HCT116 (cell line): Measurements from ENCODE around the gene ELOVL5. TPM values are rescaled to one million over a fixed set of nuclear protein-coding genes. Genes with fewer than 3 reads are reported as not detected.

Experiments used
- ATAC-seq: fragments of 200-7000 bp; cut with Tn5 transposase; 2 replicates; pipeline ENCODE4 v1.9.1; 2020; ENCODE audit warnings: mild to moderate bottlenecking, moderate library complexity
- BruUV-seq: library from RNA; stranded (reverse); fragments of 400-500 nt; replicated peaks from 2 replicates; lab custom pipeline; 2021; lab: Mats Ljungman, UMichigan
- CTCF ChIA-PET: fragments of 300-600 bp; sonication (Branson Sonifier 250); formaldehyde crosslinking; loops from one replicate; lab custom pipeline; 2021; ENCODE audit warnings: antibody characterized with exemption; lab: Charles Lee
- POLR2A ChIA-PET: fragments of 300-600, 350-600 bp; sonication (Branson Sonifier 250); formaldehyde crosslinking; loops from one replicate; lab custom pipeline; 2021; ENCODE audit warnings: antibody characterized with exemption; lab: Charles Lee
- RAD21 ChIA-PET, 2 experiments: fragments of 300-600 bp; sonication (Branson Sonifier 250); formaldehyde crosslinking; loops; one replicate each; lab custom pipeline; 2023; ENCODE audit warnings: low total read pairs in 2 of 2; ENCODE audit not compliant: uncharacterized antibody in 2 of 2, unreplicated experiment in 2 of 2, low non-redundant PET in 1 of 2; lab: Charles Lee
- DNase-seq: peaks from one replicate; pipeline ENCODE4 v3.0.0-alpha.2; 2010; ENCODE audit warnings: low read depth, low spot score
- H2AFZ ChIP-seq: fragments of 200-600 bp; shearing (Covaris generic), sonication (generic); 2 replicates; pipeline ENCODE4 v1.6.1; 2017; ENCODE audit warnings: low read depth, mixed run types, mixed read lengths, antibody characterized with exemption, low read length; ENCODE audit not compliant: poor library complexity, severe bottlenecking
- H3K27ac ChIP-seq: 2 replicates; pipeline ENCODE4 v1.5.1; 2012; ENCODE audit warnings: low read depth, low read length
- H3K27me3 ChIP-seq: fragments of 200-600 bp; sonication (generic); 2 replicates; pipeline ENCODE4 v1.6.1; 2016; ENCODE audit warnings: mixed run types, low read length, mixed read lengths; ENCODE audit not compliant: insufficient read depth
- H3K36me3 ChIP-seq, 2 experiments: fragments of 200-500 bp in 1 of 2; fragments of 200-600 bp in 1 of 2; sonication (Bioruptor generic) in 1 of 2; sonication (generic) in 1 of 2; 2 replicates each; pipeline versions ENCODE4 v1.5.1 to v1.6.1; 2014 to 2016; ENCODE audit warnings: low read length in 2 of 2, inconsistent platforms in 1 of 2, mixed read lengths in 1 of 2, mixed run types in 1 of 2; ENCODE audit not compliant: insufficient read depth in 2 of 2, control insufficient read depth in 1 of 2
- H3K4me1 ChIP-seq, 2 experiments: fragments of 200-600 bp in 1 of 2; sonication (generic) in 1 of 2; 2 replicates each; pipeline versions ENCODE4 v1.5.1 to v1.6.1; 2012 to 2017; ENCODE audit warnings: low read length in 2 of 2, inconsistent platforms in 1 of 2, mild to moderate bottlenecking in 1 of 2, mixed read lengths in 1 of 2, mixed run types in 1 of 2, moderate library complexity in 1 of 2; ENCODE audit not compliant: insufficient read depth in 2 of 2, control insufficient read depth in 1 of 2
- H3K4me2 ChIP-seq: fragments of 200-600 bp; sonication (generic); 2 replicates; pipeline ENCODE4 v1.6.1; 2017; ENCODE audit warnings: mixed run types, low read length, mixed read lengths
- H3K4me3 ChIP-seq, 2 experiments: fragments of 200-600 bp in 1 of 2; sonication (generic) in 1 of 2; replicated peaks in 1 of 2; 2 replicates each; pipeline ENCODE4 v1.5.1; 2011 to 2016; ENCODE audit warnings: low read length in 2 of 2, control low read depth in 1 of 2, low read depth in 1 of 2, mild to moderate bottlenecking in 1 of 2, mixed read lengths in 1 of 2, mixed run types in 1 of 2
- H3K79me2 ChIP-seq: fragments of 200-600 bp; sonication (generic); 2 replicates; pipeline ENCODE4 v1.6.1; 2017; ENCODE audit warnings: mild to moderate bottlenecking, mixed run types, low read length, moderate library complexity, mixed read lengths; ENCODE audit not compliant: insufficient read depth
- H3K9ac ChIP-seq: fragments of 200-600 bp; sonication (generic); 2 replicates; pipeline ENCODE4 v1.6.1; 2016; ENCODE audit warnings: low read length, mixed read lengths
- H3K9me2 ChIP-seq: fragments of 200-600 bp; sonication (generic), shearing (Covaris generic); 2 replicates; pipeline ENCODE4 v1.6.1; 2017; ENCODE audit warnings: mixed run types, mild to moderate bottlenecking, moderate library complexity; ENCODE audit not compliant: insufficient read depth
- H3K9me3 ChIP-seq, 2 experiments: fragments of 200-500 bp in 1 of 2; fragments of 200-600 bp in 1 of 2; sonication (Bioruptor generic) in 1 of 2; sonication (generic) in 1 of 2; 2 replicates each; pipeline ENCODE4 v1.6.1; 2014 to 2017; ENCODE audit warnings: low read length in 2 of 2, mixed read lengths in 2 of 2, inconsistent platforms in 1 of 2, low read depth in 1 of 2, mild to moderate bottlenecking in 1 of 2, mixed run types in 1 of 2, moderate library complexity in 1 of 2; ENCODE audit not compliant: control insufficient read depth in 1 of 2, insufficient read depth in 1 of 2
- H4K20me1 ChIP-seq: fragments of 200-600 bp; sonication (generic), shearing (Covaris generic); 2 replicates; pipeline ENCODE4 v1.6.1; 2017; ENCODE audit warnings: mixed run types, mild to moderate bottlenecking, moderate library complexity; ENCODE audit not compliant: insufficient read depth
- ATF3 ChIP-seq: IDR thresholded peaks from 2 replicates; pipeline ENCODE4 v1.6.1; 2012
- CEBPB ChIP-seq: IDR thresholded peaks from 2 replicates; pipeline ENCODE4 v1.6.1; 2012; ENCODE audit warnings: low read depth
- EGR1 ChIP-seq: IDR thresholded peaks from 2 replicates; pipeline ENCODE4 v1.6.1; 2012; ENCODE audit warnings: low read depth
- ELF1 ChIP-seq: IDR thresholded peaks from 2 replicates; pipeline ENCODE4 v1.6.1; 2012; ENCODE audit warnings: low read depth, borderline replicate concordance
- EZH2phosphoT487 ChIP-seq: fragments of 200-600 bp; IDR thresholded peaks from 2 replicates; pipeline ENCODE4 v1.6.1; 2018; ENCODE audit warnings: antibody characterized with exemption, borderline replicate concordance
- JUND ChIP-seq: IDR thresholded peaks from 2 replicates; pipeline ENCODE4 v1.6.1; 2012
- POLR2AphosphoS5 ChIP-seq: IDR thresholded peaks from 2 replicates; pipeline ENCODE4 v1.6.1; 2011; ENCODE audit warnings: mild to moderate bottlenecking, low read depth, low read length, moderate library complexity
- REST ChIP-seq: IDR thresholded peaks from 2 replicates; pipeline ENCODE4 v1.6.1; 2012; ENCODE audit warnings: low read depth
- SIN3A ChIP-seq: IDR thresholded peaks from 2 replicates; pipeline ENCODE4 v1.6.1; 2012; ENCODE audit warnings: low read depth
- SP1 ChIP-seq: IDR thresholded peaks from 2 replicates; pipeline ENCODE4 v1.6.1; 2012; ENCODE audit warnings: low read depth
- SRF ChIP-seq: IDR thresholded peaks from 2 replicates; pipeline ENCODE4 v1.6.1; 2012; ENCODE audit warnings: low read depth
- TCF7L2 ChIP-seq: IDR thresholded peaks from 2 replicates; pipeline ENCODE4 v1.7.0; 2011; ENCODE audit warnings: borderline replicate concordance, inconsistent platforms; ENCODE audit not compliant: insufficient read depth, insufficient read length; ENCODE audit errors: extremely low read depth
- YY1 ChIP-seq: IDR thresholded peaks from 2 replicates; pipeline ENCODE4 v1.6.1; 2011; ENCODE audit warnings: low read length, low read depth, moderate library complexity, mild to moderate bottlenecking; ENCODE audit not compliant: insufficient replicate concordance; ENCODE audit errors: extremely low read depth
- ZFX ChIP-seq: fragments of 450-650 bp; IDR thresholded peaks from 2 replicates; pipeline ENCODE4 v1.6.1; 2017
- ZNF274 ChIP-seq: fragments of 200-500 bp; sonication (Bioruptor generic); IDR thresholded peaks from 2 replicates; pipeline ENCODE4 v1.6.1; 2014; ENCODE audit warnings: mild to moderate bottlenecking, low read depth, low read length, inconsistent platforms
- intact Hi-C: fragments of 100-400 bp; cut with micrococcal nuclease; formaldehyde crosslinking; loops from 2 replicates; pipeline ENCODE4 v1.10.0; 2022
- total RNA-seq: library from RNA; stranded (reverse); gene quantifications from one replicate; pipeline ENCODE4 v1.2.1, GENCODE V29; 2021; ENCODE audit not compliant: unreplicated experiment
- TF ChIP-seq, protein P1 (sequence below): IDR thresholded peaks from 2 replicates; pipeline ENCODE4 v1.6.1; 2012
- TF ChIP-seq, protein P2 (sequence below), 3 experiments: fragments of 200-600 bp in 1 of 3; sonication (generic) in 1 of 3; IDR thresholded peaks in 2 of 3; conservative IDR thresholded peaks in 1 of 3; 2 replicates each; pipeline ENCODE4 v1.5.1; 2012 to 2017; ENCODE audit warnings: low read depth in 2 of 3, low read length in 2 of 3, antibody characterized with exemption in 1 of 3, borderline replicate concordance in 1 of 3, control low read depth in 1 of 3, mild to moderate bottlenecking in 1 of 3, mixed read lengths in 1 of 3, mixed run types in 1 of 3, moderate library complexity in 1 of 3; ENCODE audit not compliant: insufficient read depth in 1 of 3

Gene ELOVL5
- total RNA-seq, 1 experiment from 2014 or later, result 85.3 TPM

DNA sequence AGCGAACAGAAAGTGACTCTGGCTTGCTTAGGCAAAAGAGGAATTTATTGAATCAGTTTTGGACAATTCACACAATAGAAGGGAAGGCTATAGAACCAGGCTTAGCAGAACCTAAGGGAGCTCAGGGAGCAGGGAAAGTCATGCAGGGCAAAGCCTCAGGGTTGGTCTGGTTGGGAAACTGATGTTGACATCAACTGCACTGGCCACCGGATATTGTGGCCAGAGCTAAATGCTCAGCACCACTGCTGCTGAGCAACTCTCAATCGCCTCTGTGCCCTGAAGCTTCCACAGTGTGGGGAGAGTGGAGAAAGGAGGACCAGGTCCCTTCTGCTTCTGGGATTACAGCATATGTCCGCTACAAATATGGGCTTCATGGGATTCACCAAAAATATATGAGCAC is 106.8 kb downstream of the ELOVL5 start (continued):
- no peak for TF ChIP-seq REST
- no peak for TF ChIP-seq EZH2phosphoT487
- TF ChIP-seq SP1, result no peak
- TF ChIP-seq, protein P1, sequence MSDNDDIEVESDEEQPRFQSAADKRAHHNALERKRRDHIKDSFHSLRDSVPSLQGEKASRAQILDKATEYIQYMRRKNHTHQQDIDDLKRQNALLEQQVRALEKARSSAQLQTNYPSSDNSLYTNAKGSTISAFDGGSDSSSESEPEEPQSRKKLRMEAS, result no peak
- TF ChIP-seq EGR1, result no peak
- TF ChIP-seq TCF7L2, result no peak
- no peak for TF ChIP-seq CEBPB

GRCh38 chr6:53240761-53241160 is 108.0 kb downstream of the ELOVL5 start:
- TF ChIP-seq SRF (no peak), ELF1 (no peak), POLR2AphosphoS5 (no peak), REST (no peak), YY1 (no peak), EZH2phosphoT487 (no peak), SP1 (no peak), ZFX (no peak), ZNF274 (no peak), SIN3A (no peak), JUND (no peak), ATF3 (no peak)
- TF ChIP-seq, protein P2, sequence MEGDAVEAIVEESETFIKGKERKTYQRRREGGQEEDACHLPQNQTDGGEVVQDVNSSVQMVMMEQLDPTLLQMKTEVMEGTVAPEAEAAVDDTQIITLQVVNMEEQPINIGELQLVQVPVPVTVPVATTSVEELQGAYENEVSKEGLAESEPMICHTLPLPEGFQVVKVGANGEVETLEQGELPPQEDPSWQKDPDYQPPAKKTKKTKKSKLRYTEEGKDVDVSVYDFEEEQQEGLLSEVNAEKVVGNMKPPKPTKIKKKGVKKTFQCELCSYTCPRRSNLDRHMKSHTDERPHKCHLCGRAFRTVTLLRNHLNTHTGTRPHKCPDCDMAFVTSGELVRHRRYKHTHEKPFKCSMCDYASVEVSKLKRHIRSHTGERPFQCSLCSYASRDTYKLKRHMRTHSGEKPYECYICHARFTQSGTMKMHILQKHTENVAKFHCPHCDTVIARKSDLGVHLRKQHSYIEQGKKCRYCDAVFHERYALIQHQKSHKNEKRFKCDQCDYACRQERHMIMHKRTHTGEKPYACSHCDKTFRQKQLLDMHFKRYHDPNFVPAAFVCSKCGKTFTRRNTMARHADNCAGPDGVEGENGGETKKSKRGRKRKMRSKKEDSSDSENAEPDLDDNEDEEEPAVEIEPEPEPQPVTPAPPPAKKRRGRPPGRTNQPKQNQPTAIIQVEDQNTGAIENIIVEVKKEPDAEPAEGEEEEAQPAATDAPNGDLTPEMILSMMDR (IDR thresholded peaks at IDR 0.05 in 2 of 3, conservative IDR thresholded peaks at IDR 0.05 in 1 of 3; ENCODE audit: borderline replicate concordance in 1 of 3, insufficient read depth in 1 of 3, low read depth in 2 of 3, low read length in 2 of 3), result no peak
- TF ChIP-seq, all 23 proteins: peak for 0

More at GRCh38 chr6:53240761-53241160, 108.0 kb downstream of the ELOVL5 start:
- Histone ChIP-seq H3K9ac (no peak overlapping the region), H2AFZ (no peak overlapping the region), H3K9me3 (no peaks in the 10 kb centered on the region), H3K4me2 (no peak overlapping the region), H3K27ac (no peak overlapping the region), H4K20me1 (no peaks in the 10 kb centered on the region), H3K4me1 (no peaks in the 10 kb centered on the region), H3K27me3 (no peaks in the 10 kb centered on the region), H3K4me3 (no peak overlapping the region), H3K79me2 (no peaks in the 10 kb centered on the region), H3K9me2 (no peaks in the 10 kb centered on the region), H3K36me3 (no peaks in the 10 kb centered on the region)
- no TSS peak for BruUV-seq
- intact Hi-C loops, result no loop called here
- ATAC-seq (no peak), DNase-seq (no peak)
- CTCF ChIA-PET, result no interaction called here
- RAD21 ChIA-PET, result no interaction called here
- POLR2A ChIA-PET, result no interaction called here
